GM12878 (cell line): ENCODE results near the gene KRTAP4-6. TPM values are rescaled to one million over a fixed set of nuclear protein-coding genes. Genes with fewer than 3 reads are reported as not detected.
"Not testable (repeated sequence)": the region's sequence is repeated elsewhere in the genome, so short reads cannot be mapped to it uniquely, and the experiment has no call there.

Experiments used
- ATAC-seq: fragments of 200-7000 bp; cut with Tn5 transposase; 3 replicates; pipeline ENCODE4 v1.9.1; 2020; ENCODE audit warnings: mild to moderate bottlenecking, moderate library complexity
- BruUV-seq: library from RNA; stranded (reverse); fragments of 400-500 nt; replicated peaks from 2 replicates; lab custom pipeline; 2021; lab: Mats Ljungman, UMichigan
- CTCF ChIA-PET: fragments of 300-600 bp; sonication (Branson Sonifier 250); formaldehyde crosslinking; extraction: SDS; loops from one replicate; lab custom pipeline; 2021; ENCODE audit warnings: inconsistent platforms; lab: Yijun Ruan, JAX
- POLR2A ChIA-PET: fragments of 350-600 bp; formaldehyde crosslinking; extraction: SDS; loops from one replicate; lab custom pipeline; 2021; ENCODE audit warnings: inconsistent platforms; lab: Charles Lee
- RAD21 ChIA-PET: fragments of 300-600 bp; sonication (Branson Sonifier 250); formaldehyde crosslinking; loops from one replicate; lab custom pipeline; 2023; ENCODE audit warnings: antibody characterized with exemption; ENCODE audit not compliant: unreplicated experiment; lab: Charles Lee
- SMC1A ChIA-PET: fragments of 300-600 bp; sonication (Branson Sonifier 250); formaldehyde crosslinking; loops from one replicate; lab custom pipeline; 2023; ENCODE audit not compliant: unreplicated experiment, uncharacterized antibody; lab: Charles Lee
- DNase-seq: peaks from one replicate; pipeline ENCODE4 v3.0.0-alpha.2; 2011; ENCODE audit warnings: low read depth, low spot score
- FAIRE-seq: peaks from 3 replicates; lab custom pipeline; 2011; peaks lifted over from hg19 to GRCh38; lab: Jason Lieb, UNC
- H2AFZ ChIP-seq: 2 replicates; pipeline ENCODE4 v1.6.0; 2011; ENCODE audit warnings: low read depth, low read length, control low read depth; ENCODE audit not compliant: control insufficient read depth
- H3K27ac ChIP-seq: 2 replicates; pipeline ENCODE4 v1.5.1; 2011; ENCODE audit warnings: control low read depth; ENCODE audit not compliant: control insufficient read depth, insufficient read depth
- H3K27me3 ChIP-seq, 2 experiments: replicated peaks in 1 of 2; 2 replicates each; pipeline versions ENCODE4 v1.6.0 to v1.6.1; 2011; ENCODE audit warnings: low read length in 1 of 2; ENCODE audit not compliant: control insufficient read depth in 2 of 2, insufficient read depth in 2 of 2
- H3K36me3 ChIP-seq, 2 experiments: 2 replicates each; pipeline ENCODE4 v1.5.1; 2011; ENCODE audit warnings: low read length in 1 of 2; ENCODE audit not compliant: control insufficient read depth in 2 of 2, insufficient read depth in 2 of 2
- H3K4me1 ChIP-seq: 2 replicates; pipeline ENCODE4 v1.6.1; 2011; ENCODE audit warnings: mild to moderate bottlenecking, low read length, moderate library complexity, mixed read lengths; ENCODE audit not compliant: control insufficient read depth, insufficient read depth
- H3K4me2 ChIP-seq: 2 replicates; pipeline ENCODE4 v1.6.0; 2011; ENCODE audit warnings: control low read depth; ENCODE audit not compliant: control insufficient read depth, insufficient read depth
- H3K4me3 ChIP-seq: fragments of 200-600 bp; sonication (generic); 2 replicates; pipeline ENCODE4 v1.5.1; 2016
- H3K79me2 ChIP-seq: 2 replicates; pipeline ENCODE4 v1.6.0; 2011; ENCODE audit warnings: low read length; ENCODE audit not compliant: control insufficient read depth, insufficient read depth
- H3K9ac ChIP-seq: 2 replicates; pipeline ENCODE4 v1.8.0; 2011; ENCODE audit warnings: low read length, control low read depth, mixed read lengths; ENCODE audit not compliant: control insufficient read depth, insufficient read depth
- H3K9me3 ChIP-seq: replicated peaks from 3 replicates; pipeline ENCODE4 v1.5.1; 2011; ENCODE audit warnings: mild to moderate bottlenecking, low read length; ENCODE audit not compliant: control insufficient read depth, insufficient read depth
- H4K20me1 ChIP-seq: 2 replicates; pipeline ENCODE4 v1.6.0; 2011; ENCODE audit not compliant: control insufficient read depth, insufficient read depth
- BHLHE40 ChIP-seq, 2 experiments: fragments of 450-650 bp in 1 of 2; IDR thresholded peaks; 2 replicates each; pipeline ENCODE4 v1.6.1; 2011 to 2017; ENCODE audit warnings: low read depth in 2 of 2, borderline replicate concordance in 1 of 2, improper control_type of control experiment in 1 of 2, low read length in 1 of 2, mild to moderate bottlenecking in 1 of 2
- ESRRA ChIP-seq: IDR thresholded peaks from 2 replicates; pipeline ENCODE4 v1.6.1; 2012; ENCODE audit warnings: mild to moderate bottlenecking, low read length, improper control_type of control experiment
- GATAD2B ChIP-seq: fragments of 450-650 bp; conservative IDR thresholded peaks from 2 replicates; pipeline ENCODE4 v1.6.1; 2017; ENCODE audit warnings: low read depth, mild to moderate bottlenecking, moderate library complexity
- MEF2A ChIP-seq: IDR thresholded peaks from 2 replicates; pipeline ENCODE4 v1.6.1; 2011; ENCODE audit warnings: low read depth, mild to moderate bottlenecking, low read length, moderate library complexity; ENCODE audit not compliant: insufficient read depth
- MEF2B ChIP-seq: fragments of 450-650 bp; IDR thresholded peaks from 2 replicates; pipeline ENCODE4 v1.6.1; 2018; ENCODE audit warnings: mild to moderate bottlenecking, moderate library complexity; ENCODE audit not compliant: partially characterized antibody, poor library complexity, severe bottlenecking
- NBN ChIP-seq: fragments of 450-650 bp; IDR thresholded peaks from 2 replicates; pipeline ENCODE4 v1.6.1; 2016
- TBL1XR1 ChIP-seq: IDR thresholded peaks from 2 replicates; pipeline ENCODE4 v1.6.1; 2012; ENCODE audit warnings: low read depth, low read length, improper control_type of control experiment
- ZBTB4 ChIP-seq: fragments of 450-650 bp; formaldehyde crosslinking; IDR thresholded peaks from 2 replicates; pipeline ENCODE4 v1.4.0; 2022; ENCODE audit warnings: mild to moderate bottlenecking, moderate library complexity
- ZNF274 ChIP-seq: IDR thresholded peaks from one replicate; pipeline ENCODE4 v1.8.0; 2011; ENCODE audit not compliant: insufficient read length, insufficient read depth
- WGBS: methylation state at CpG from one replicate; pipeline ENCODE4 v1.1.6; 2016; ENCODE audit warnings: low lambda C conversion rate; ENCODE audit not compliant: insufficient replicate concordance, insufficient coverage; ENCODE audit errors: missing lambda C conversion rate; 5-methylcytosine and 5-hydroxymethylcytosine counted together
- in situ Hi-C: fragments of 300-500 bp; cut with MboI; formaldehyde crosslinking; loops from 9 replicates; pipeline ENCODE4 v1.14.3; 2018; ENCODE audit warnings: mixed read lengths
- intact Hi-C: fragments of 100-400 bp; cut with micrococcal nuclease; formaldehyde crosslinking; loops from one replicate; pipeline ENCODE4 v1.14.2; 2022; ENCODE audit not compliant: unreplicated experiment
- polyA plus RNA-seq, 11 experiments: library from polyadenylated mRNA; depleted of rRNA in 4 of 11; unstranded in 6 of 11; stranded (reverse) in 5 of 11; fragments of >200 nt; fragmentation: Nextera tagmentation in 4 of 11; fragmentation: Illumina TruSeq in 1 of 11; extraction: Ambion mirVana in 4 of 11; extraction: Trizol in 1 of 11; gene quantifications; 1 replicate in 1 of 11; 2 replicates in 10 of 11; pipeline versions ENCODE4 v1.2.1 to v1.2.3, GENCODE V29; 2011 to 2016; ENCODE audit warnings: inconsistent platforms in 2 of 11, missing spikeins in 2 of 11, low read depth in 1 of 11
- total RNA-seq, 4 experiments: library from RNA; depleted of rRNA in 3 of 4; stranded (reverse); fragments of >200 nt in 3 of 4; fragmentation: Illumina TruSeq in 1 of 4; extraction: Trizol in 1 of 4; gene quantifications; 2 replicates each; pipeline versions ENCODE4 v1.2.1 to v1.2.3, GENCODE V29; 2013 to 2021

KRTAP4-6 gene
- total and polyA plus RNA-seq, 10 of the 15 experiments (the other 5 are each of a cell fraction or from before 2014, with no cell fraction given), result not detected

GRCh38 chr17:41107941-41108450, 32.3 kb downstream of the KRTAP4-6 start:
- no peak for ATAC-seq
- no peak for FAIRE-seq
- WGBS, result 0% methylated on average over 1 of the region's 1 CpG
- Histone ChIP-seq H3K79me2 (no peaks in the 10 kb centered on the region), H2AFZ (no peak overlapping the region), H3K4me2 (no peak overlapping the region), H4K20me1 (no peaks in the 10 kb centered on the region), H3K27me3 (no peaks in the 10 kb centered on the region), H3K9ac (no peak overlapping the region), H3K4me1 (no peaks in the 10 kb centered on the region), H3K27ac (no peak overlapping the region), H3K4me3 (no peak overlapping the region), H3K36me3 (no peaks in the 10 kb centered on the region), H3K9me3 (no peaks in the 10 kb centered on the region)
- intact Hi-C loops, result no loop called here
- CTCF ChIA-PET, result no interaction called here
- no TSS peak for BruUV-seq
- in situ Hi-C loops, result no loop called here
- DNase-seq, result no peak
- TF ChIP-seq GATAD2B (no peak), MEF2A (no peak), NBN (no peak), TBL1XR1 (no peak), ESRRA (no peak), ZNF274 (no peak), BHLHE40 (IDR thresholded peaks at IDR 0.05; ENCODE audit: borderline replicate concordance in 1 of 2, low read depth in 2 of 2, low read length in 1 of 2) (no peak), MEF2B (no peak), ZBTB4 (CRISPR knock-in tag) (no peak)
- RAD21 ChIA-PET, result no interaction called here
- POLR2A ChIA-PET, result no interaction called here
- SMC1A ChIA-PET, result no interaction called here

GRCh38 chr17:41105347-41105746, 35.0 kb downstream of the KRTAP4-6 start, which contains the start of gene KRTAP4-9:
Gene KRTAP4-9 (plus strand): TSS chr17:41105389. CDS start chr17:41105389, 0 bp downstream.
- POLR2A ChIA-PET, H3K9ac ChIP-seq, H3K4me1 ChIP-seq, H3K27me3 ChIP-seq, SMC1A ChIA-PET, DNase-seq, BruUV-seq, FAIRE-seq, H3K27ac ChIP-seq, H3K9me3 ChIP-seq, CTCF ChIA-PET, H2AFZ ChIP-seq, H4K20me1 ChIP-seq, RAD21 ChIA-PET, H3K36me3 ChIP-seq, H3K79me2 ChIP-seq, H3K4me3 ChIP-seq, in situ Hi-C loops, intact Hi-C loops, H3K4me2 ChIP-seq, ATAC-seq: not testable (repeated sequence)
- 22% methylated on average over 10 of the region's 10 CpGs for WGBS
